KMS-11 (cell line): ENCODE measurements around the gene NUP88.
A peak's percentile ranks its signal among the peaks of the same experiment; 100 is the strongest.

Experiments
- H2AFZ ChIP-seq: fragments of 200-600 bp; sonication (generic); 2 replicates; pipeline ENCODE4 v1.6.1; 2016; ENCODE audit warnings: antibody characterized with exemption, mixed run types, low read depth
- H3K27ac ChIP-seq: fragments of 200-600 bp; sonication (generic); 2 replicates; pipeline ENCODE4 v1.6.1; 2016; ENCODE audit warnings: mild to moderate bottlenecking, mixed run types
- H3K27me3 ChIP-seq: fragments of 200-600 bp; sonication (generic); 2 replicates; pipeline ENCODE4 v1.6.1; 2017; ENCODE audit warnings: mild to moderate bottlenecking, low read depth, mixed run types, moderate library complexity; ENCODE audit not compliant: insufficient read depth
- H3K36me3 ChIP-seq: fragments of 200-600 bp; sonication (generic); 2 replicates; pipeline ENCODE4 v1.6.1; 2017; ENCODE audit warnings: mild to moderate bottlenecking, mixed run types; ENCODE audit not compliant: insufficient read depth
- H3K4me1 ChIP-seq: fragments of 200-600 bp; sonication (generic); 2 replicates; pipeline ENCODE4 v1.6.1; 2016; ENCODE audit warnings: mild to moderate bottlenecking, low read depth, mixed run types; ENCODE audit not compliant: poor library complexity, severe bottlenecking
- H3K4me2 ChIP-seq: fragments of 200-600 bp; sonication (generic); 2 replicates; pipeline ENCODE4 v1.7.0; 2016; ENCODE audit warnings: mild to moderate bottlenecking, mixed run types
- H3K4me3 ChIP-seq: fragments of 200-600 bp; sonication (generic); IDR thresholded peaks from 2 replicates; pipeline ENCODE4 v1.6.1; 2017; ENCODE audit warnings: low read depth, low read length, mixed read lengths; ENCODE audit not compliant: insufficient read depth
- H3K79me2 ChIP-seq: fragments of 200-600 bp; sonication (generic); 2 replicates; pipeline ENCODE4 v1.6.1; 2016; ENCODE audit warnings: low read depth, mixed run types; ENCODE audit not compliant: insufficient read depth
- H3K9ac ChIP-seq: fragments of 200-600 bp; sonication (generic); 2 replicates; pipeline ENCODE4 v1.6.1; 2016; ENCODE audit warnings: mild to moderate bottlenecking, mixed run types
- H4K20me1 ChIP-seq: fragments of 200-600 bp; sonication (generic); 2 replicates; pipeline ENCODE4 v1.6.1; 2016; ENCODE audit warnings: mild to moderate bottlenecking, mixed run types; ENCODE audit not compliant: insufficient read depth
- TF ChIP-seq, protein P1 (sequence below): fragments of 200-600 bp; sonication (generic); conservative IDR thresholded peaks from 2 replicates; pipeline ENCODE4 v1.6.1; 2017; ENCODE audit warnings: low read depth, mild to moderate bottlenecking, antibody characterized with exemption, low read length, moderate library complexity, mixed read lengths

NUP88 gene

GRCh38 chr17:5419356-5419958 lies at the start of gene NUP88:
TSS of gene NUP88 (minus strand) at chr17:5419662. CDS start at chr17:5419650, 12 bp downstream.
- H3K4me2 ChIP-seq: peak within 1 kb of the TSS; percentile 51
- no peaks in the 10 kb centered on the region for H4K20me1 ChIP-seq
- peaks cover 20% of the 10 kb centered on the region; the same call in 1 of the 2 replicates for H3K79me2 ChIP-seq
- peak within 1 kb of the TSS; percentile 34 for H2AFZ ChIP-seq
- peak within 1 kb of the TSS; percentile 64 for H3K27ac ChIP-seq
- H3K4me3 ChIP-seq: no peak within 1 kb of the TSS
- H3K9ac ChIP-seq: peak within 1 kb of the TSS; percentile 57; the same call in 1 of the 2 replicates
- TF ChIP-seq, protein P1, sequence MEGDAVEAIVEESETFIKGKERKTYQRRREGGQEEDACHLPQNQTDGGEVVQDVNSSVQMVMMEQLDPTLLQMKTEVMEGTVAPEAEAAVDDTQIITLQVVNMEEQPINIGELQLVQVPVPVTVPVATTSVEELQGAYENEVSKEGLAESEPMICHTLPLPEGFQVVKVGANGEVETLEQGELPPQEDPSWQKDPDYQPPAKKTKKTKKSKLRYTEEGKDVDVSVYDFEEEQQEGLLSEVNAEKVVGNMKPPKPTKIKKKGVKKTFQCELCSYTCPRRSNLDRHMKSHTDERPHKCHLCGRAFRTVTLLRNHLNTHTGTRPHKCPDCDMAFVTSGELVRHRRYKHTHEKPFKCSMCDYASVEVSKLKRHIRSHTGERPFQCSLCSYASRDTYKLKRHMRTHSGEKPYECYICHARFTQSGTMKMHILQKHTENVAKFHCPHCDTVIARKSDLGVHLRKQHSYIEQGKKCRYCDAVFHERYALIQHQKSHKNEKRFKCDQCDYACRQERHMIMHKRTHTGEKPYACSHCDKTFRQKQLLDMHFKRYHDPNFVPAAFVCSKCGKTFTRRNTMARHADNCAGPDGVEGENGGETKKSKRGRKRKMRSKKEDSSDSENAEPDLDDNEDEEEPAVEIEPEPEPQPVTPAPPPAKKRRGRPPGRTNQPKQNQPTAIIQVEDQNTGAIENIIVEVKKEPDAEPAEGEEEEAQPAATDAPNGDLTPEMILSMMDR: no peak
- no peaks in the 10 kb centered on the region for H3K36me3 ChIP-seq
- H3K27me3 ChIP-seq: no peaks in the 10 kb centered on the region
- H3K4me1 ChIP-seq: no peaks in the 10 kb centered on the region

- Histone ChIP-seq H3K27ac (peak overlapping the region; percentile 32; the same call in 1 of the 2 replicates), H3K27me3 (no peaks in the 10 kb centered on the region), H4K20me1 (no peaks in the 10 kb centered on the region), H3K79me2 (peaks cover 17% of the 10 kb centered on the region; the same call in 1 of the 2 replicates), H3K4me2 (no peak overlapping the region; the same call in 1 of the 2 replicates), H3K9ac (peak overlapping the region; percentile 59), H3K4me3 (no peak overlapping the region), H3K36me3 (no peaks in the 10 kb centered on the region), H3K4me1 (no peaks in the 10 kb centered on the region), H2AFZ (no peak overlapping the region; the same call in 1 of the 2 replicates)
- TF ChIP-seq, protein P1: no peak
Measured at GRCh38 chr17:5468075-5468473, 48.6 kb upstream of the NUP88 start.

DNA sequence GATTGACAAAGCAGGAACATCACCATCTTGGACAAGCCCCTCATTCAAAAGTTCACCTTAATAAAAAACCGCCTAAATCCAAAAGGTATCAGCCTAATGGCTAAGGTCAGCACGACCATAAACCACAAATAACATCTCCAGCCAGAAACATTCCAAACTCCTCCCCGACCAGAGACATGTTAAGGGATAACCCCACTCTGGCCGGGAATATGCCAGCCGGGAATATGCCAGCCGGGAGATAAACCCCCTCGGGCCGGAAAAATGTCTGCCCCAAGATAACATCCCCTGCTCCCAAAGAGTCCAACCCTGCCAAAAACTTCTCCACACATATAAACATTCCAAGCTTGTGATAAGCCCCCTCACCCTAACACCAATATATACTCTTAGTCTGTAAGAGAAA lies 48.0 kb upstream of the NUP88 start:
- Histone ChIP-seq H4K20me1 (no peaks in the 10 kb centered on the region), H3K4me2 (peak overlapping the region; percentile 33; the same call in 1 of the 2 replicates), H3K4me3 (no peak overlapping the region), H3K27me3 (no peaks in the 10 kb centered on the region), H3K9ac (no peak overlapping the region), H3K27ac (no peak overlapping the region), H2AFZ (no peak overlapping the region), H3K79me2 (peaks cover 17% of the 10 kb centered on the region; the same call in 1 of the 2 replicates), H3K36me3 (no peaks in the 10 kb centered on the region), H3K4me1 (no peaks in the 10 kb centered on the region)
- TF ChIP-seq, protein P1: no peak

- no peak overlapping the region for H3K4me3 ChIP-seq
- peaks cover 17% of the 10 kb centered on the region; the same call in 1 of the 2 replicates for H3K79me2 ChIP-seq
- H3K36me3 ChIP-seq: no peaks in the 10 kb centered on the region
- no peaks in the 10 kb centered on the region for H4K20me1 ChIP-seq
- no peaks in the 10 kb centered on the region for H3K4me1 ChIP-seq
- H2AFZ ChIP-seq: no peak overlapping the region
- TF ChIP-seq, protein P1: no peak
- H3K9ac ChIP-seq: no peak overlapping the region
- no peaks in the 10 kb centered on the region for H3K27me3 ChIP-seq
- H3K27ac ChIP-seq: no peak overlapping the region
- H3K4me2 ChIP-seq: no peak overlapping the region
Measured at GRCh38 chr17:5466295-5466694, 46.8 kb upstream of the NUP88 start.
